SK-N-DZ (cell line): ENCODE results near the gene TBCE.
"Not testable (repeated sequence)": the region's sequence is repeated elsewhere in the genome, so short reads cannot be mapped to it uniquely, and the experiment has no call there.

Experiments used
- DNase-seq: peaks from one replicate; pipeline ENCODE4 v3.0.0-alpha.2; 2015; ENCODE audit warnings: low spot score

Gene TBCE

DNA sequence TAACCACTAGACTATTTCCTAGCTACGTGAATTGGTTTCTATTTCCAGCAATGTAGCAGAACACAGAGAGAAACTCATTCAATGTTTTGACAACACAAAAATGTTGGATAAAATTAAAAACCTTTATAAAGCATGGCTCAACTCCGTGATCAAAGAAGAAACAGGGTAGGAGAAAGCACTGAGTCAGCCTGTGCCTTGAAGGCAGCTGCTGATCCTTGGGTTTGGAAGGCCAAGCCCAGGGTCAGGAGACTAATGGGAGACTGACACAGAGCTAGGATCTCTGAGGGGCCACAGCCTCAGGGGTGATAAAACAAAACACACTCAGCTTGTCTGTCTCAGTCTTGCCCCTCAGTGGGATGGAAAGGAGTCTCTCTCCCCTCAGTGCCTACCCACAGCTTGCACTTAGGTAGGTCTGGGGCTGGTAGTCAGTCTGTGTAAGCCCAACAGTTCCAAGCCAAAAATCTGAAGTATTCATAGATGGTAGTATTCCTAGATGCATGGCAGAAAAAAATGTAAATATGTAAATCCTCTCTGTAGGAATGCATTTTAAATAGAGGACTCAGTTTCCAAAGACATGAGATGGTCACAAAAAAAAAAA lies 83.8 kb downstream of the TBCE start:
- DNase-seq: no peak

- no peak for DNase-seq
Measured at GRCh38 chr1:235454021-235454420, 86.8 kb downstream of the TBCE start.

DNA sequence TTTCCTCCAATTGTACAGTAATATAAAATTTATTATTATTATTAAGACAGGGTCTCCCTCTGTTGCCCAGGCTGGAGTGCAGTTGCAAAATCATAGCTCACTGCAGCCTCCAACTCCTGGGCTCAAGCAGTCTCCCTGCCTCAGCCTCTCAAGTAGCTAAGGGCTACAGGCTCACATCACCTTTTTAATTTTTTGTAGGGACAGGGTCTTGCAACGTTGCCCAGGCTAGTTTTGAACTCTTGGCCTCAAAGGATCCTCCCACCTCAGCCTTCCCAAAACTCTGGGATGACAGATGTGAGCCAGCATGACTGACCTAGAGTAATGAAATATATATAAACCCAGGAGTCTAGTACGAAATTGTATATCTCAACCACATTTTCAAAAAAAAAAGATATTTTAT lies 87.9 kb downstream of the TBCE start:
- DNase-seq: no peak

DNA sequence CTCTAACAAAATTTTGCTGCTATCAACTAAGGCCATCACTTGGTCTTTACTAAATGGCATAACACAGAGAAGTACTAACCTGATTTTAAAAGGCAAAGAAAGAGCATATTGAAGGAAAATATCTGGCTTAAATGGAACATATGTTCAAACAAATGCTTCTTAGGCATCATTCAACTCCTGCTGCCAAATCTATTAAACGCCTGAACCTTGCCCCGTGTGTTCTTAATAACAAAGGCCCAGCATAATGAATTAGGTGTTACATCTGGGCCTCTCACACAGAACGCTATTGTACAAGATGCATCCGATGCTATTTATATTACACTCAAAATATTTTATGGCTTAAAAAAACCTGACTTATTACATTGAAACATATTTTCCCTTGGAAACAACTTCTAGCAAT lies 88.6 kb downstream of the TBCE start:
- no peak for DNase-seq

- DNase-seq: not testable (repeated sequence)
Measured at GRCh38 chr1:235457856-235458255, 90.6 kb downstream of the TBCE start.

- DNase-seq: no peak
Measured at GRCh38 chr1:235460770-235461169, 93.5 kb downstream of the TBCE start.

DNA sequence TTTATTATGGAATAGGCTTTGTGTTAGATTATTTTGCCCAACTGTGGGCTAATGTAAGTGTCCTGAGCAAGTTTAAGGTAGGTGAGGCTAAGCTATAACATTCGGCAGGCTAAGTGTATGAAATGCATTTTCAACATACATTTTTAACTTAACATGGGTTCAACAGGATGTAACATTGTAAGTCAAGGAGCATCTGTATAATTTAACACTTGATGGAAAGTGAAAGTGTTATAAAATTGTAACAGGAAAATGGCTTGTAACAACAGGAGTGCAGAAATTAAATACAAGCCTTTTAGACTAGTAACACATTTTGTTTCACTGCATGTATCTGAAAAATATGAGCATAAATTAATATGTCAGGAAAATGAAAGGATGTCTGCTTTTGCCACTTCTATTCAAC lies 94.7 kb downstream of the TBCE start:
- DNase-seq: no peak

DNA sequence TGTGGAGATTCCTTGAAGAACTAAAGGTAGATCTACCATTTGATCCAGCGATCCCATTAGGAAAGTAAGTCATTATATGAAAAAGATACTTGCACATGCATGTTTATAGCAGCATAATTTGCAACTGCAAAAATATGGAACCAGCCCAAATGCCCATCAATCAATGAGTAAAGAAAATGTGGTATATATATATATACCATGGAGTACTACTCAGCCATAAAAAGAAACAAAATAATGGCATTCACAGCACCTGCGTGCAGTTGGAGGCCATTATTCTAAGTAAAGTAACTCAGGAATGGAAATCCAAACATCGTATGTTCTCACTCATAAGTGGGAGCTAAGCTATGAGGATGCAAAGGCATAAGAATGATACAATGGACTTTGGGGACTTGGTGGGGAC lies 95.6 kb downstream of the TBCE start:
- DNase-seq: not testable (repeated sequence)

GRCh38 chr1:235465066-235465465 lies 97.8 kb downstream of the TBCE start:
- DNase-seq: no peak

- no peak for DNase-seq
Measured at GRCh38 chr1:235468004-235468403, 100.8 kb downstream of the TBCE start.

DNA sequence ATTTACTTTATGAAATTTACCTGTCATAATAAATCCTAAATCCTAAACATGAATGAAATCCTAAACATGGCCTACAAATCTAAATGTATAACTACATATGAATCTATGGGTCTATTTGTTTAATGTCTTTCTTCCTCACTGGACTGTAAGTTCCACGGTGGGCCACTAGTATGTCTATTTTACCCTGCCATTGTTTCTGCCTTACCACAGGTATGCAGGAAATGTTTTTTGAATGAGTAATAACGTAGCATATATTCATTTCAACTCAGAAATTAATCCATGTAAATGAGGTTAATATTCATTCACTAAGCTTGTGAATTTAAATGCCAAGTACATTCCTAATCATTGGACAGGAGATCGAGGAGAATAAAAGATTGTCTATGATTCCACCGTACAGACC lies 101.7 kb downstream of the TBCE start:
- no peak for DNase-seq

- not testable (repeated sequence) for DNase-seq
Measured at GRCh38 chr1:235469897-235470296, 102.7 kb downstream of the TBCE start.

- no peak for DNase-seq
Measured at GRCh38 chr1:235470741-235471439, 103.7 kb downstream of the TBCE start.

DNA sequence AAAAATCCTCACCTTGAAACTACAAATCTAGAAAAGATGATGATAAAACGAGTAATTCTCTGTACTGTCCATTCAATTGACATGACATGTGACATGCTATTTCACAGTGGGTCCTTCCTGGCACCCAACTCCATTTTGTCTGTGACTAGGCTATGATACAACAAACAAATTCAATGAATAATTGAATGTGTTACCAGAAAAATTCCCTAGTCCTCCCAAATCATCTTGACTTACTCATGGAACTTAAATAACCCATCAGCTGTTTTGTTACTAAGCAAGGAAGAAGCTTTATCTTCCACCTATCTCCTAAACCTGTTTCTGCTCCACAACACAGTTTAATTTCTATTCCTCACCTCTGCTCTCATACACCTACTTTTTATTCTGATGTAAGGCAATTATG lies 106.6 kb downstream of the TBCE start:
- DNase-seq: no peak

GRCh38 chr1:235483090-235483489 lies 115.9 kb downstream of the TBCE start:
- no peak for DNase-seq

DNA sequence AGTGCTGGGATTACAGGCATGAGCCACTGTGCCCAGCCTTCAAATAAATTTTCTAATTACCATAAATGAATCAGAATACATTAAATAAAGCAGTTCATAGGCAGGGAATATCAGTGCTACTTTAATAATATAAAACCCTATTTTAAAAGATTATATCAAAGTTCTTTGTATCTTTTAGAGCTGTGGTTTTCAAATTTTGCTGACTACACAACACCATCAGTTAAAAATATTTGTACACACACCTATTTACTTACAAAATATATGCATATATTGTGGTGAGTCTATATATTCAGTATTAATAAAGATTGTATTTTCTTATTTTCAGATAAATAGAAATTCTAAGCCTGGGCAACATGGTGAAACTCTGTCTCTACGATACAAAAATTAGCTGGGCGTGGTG lies 118.3 kb downstream of the TBCE start:
- no peak for DNase-seq

DNA sequence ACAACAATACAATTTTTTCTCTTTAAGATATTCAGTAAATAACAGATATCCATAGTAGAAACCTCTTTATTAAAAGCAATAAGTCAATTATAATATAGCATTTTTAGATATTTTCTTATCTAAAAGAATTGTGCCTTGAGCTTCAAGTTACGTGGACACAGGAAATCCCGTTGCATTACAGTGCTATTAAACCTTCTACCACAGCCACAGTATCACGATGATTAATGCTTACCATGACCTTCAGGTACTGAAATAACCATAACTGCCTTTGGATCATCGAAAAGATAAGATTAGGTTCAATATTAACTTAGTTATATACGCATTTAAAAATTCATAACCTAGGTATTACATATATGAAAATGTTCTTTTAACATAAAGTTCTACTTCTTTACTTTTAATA lies 119.1 kb downstream of the TBCE start:
- no peak for DNase-seq

DNA sequence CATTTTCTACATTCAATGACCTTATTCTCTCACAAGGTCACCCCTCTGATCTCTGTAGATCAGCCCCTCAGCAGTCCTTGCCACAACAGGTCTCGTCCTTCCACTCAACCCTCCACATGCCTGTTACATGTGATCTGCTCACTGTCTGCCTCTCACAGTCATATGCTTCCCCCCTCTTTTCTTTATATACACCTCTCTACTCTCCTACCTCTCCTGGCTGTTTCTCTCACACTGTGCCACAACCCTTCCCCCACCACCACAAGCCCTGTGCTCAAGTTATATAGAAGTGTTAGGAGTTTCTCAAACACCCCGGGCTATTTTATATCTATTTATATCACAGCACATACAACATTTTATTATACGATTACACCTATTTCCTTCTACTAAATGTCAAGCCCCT lies 124.4 kb downstream of the TBCE start:
- DNase-seq: no peak

DNA sequence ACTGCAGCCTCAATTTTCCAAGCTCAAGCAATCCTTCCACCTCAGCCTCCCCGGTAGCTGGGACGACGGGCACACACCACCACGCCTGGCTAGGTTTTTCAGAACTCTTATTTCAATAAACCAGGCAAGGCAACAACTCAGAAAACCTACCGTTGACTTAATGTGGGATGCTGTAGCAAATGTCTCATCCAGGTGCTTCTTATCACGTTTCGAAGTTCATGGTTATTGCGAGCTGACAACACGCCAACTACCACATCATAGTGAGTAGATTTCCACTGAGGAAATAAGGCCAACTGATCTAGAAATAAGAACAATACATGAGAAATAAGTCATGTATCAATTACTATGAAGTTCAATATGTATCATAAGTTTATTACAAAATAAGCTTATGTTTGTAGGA lies 127.3 kb downstream of the TBCE start:
- DNase-seq: no peak

DNA sequence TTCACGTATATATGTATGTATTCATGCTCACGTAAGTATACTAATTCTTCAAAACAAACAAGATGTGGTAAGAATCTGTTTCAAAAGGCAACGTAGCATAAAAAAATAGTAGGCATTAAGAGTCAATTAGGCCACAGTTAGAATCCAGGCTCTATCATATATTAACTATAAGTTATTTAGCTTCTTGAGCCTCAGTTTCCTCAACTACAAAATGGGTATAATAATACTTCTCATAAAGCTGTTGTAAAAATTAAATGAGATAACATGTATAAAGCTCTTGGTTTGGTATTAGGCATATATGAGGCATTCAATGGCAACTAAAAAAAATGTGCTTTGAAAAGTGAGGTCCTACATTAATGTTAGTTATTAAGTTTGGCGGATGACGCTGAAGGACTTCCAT lies 127.8 kb downstream of the TBCE start:
- DNase-seq: no peak

GRCh38 chr1:235495551-235495950 lies 128.3 kb downstream of the TBCE start:
- no peak for DNase-seq

DNA sequence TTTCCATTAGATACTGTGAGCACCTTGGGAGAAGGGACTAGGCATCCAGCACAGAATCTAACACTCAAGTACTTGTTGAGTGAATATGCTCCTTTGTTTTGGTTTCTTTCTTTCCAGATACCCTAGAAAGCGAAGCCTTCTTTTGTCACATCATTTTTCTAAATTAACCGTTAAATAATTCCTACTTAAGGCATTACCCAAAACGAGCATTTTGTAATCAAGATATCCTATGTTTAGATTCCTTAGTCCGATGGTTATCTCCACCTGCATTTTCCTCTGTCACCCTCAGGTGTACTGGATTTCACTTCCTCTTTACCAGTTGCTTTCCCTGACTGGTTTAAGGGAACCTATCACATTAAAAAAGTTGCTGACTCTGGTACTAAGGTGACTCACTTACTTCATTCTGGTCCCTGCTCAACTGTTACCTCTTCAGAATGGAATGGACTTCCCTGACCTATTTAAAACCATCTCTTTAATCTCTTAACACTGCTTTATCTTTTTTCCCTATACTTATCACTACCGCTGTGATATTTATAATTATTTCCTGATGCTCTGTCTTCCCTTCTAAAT lies 133.8 kb downstream of the TBCE start:
- DNase-seq: no peak
